Stimulated activated CD8-positive, alpha-beta memory T cell treated with anti-CD3 and anti-CD28 coated beads, Interleukin-7, amount 100 ng/mL, for 24 hours (primary cell): ENCODE results near the gene USB1.
A peak's percentile ranks its signal among the peaks of the same experiment; 100 is the strongest.

Experiments used
- DNase-seq: peaks from one replicate; pipeline ENCODE4 v3.0.0-alpha.2; 2020; ENCODE audit warnings: low read depth

The USB1 gene

GRCh38 chr16:58019866-58020538 is 18.8 kb downstream of the USB1 start:
- DNase-seq = no peak

- DNase-seq = peak; percentile 40
These were observed 19.7 kb downstream of the USB1 start for GRCh38 chr16:58020628-58021521.

- DNase-seq = no peak
These were observed 20.7 kb downstream of the USB1 start for GRCh38 chr16:58021661-58022551.

DNA sequence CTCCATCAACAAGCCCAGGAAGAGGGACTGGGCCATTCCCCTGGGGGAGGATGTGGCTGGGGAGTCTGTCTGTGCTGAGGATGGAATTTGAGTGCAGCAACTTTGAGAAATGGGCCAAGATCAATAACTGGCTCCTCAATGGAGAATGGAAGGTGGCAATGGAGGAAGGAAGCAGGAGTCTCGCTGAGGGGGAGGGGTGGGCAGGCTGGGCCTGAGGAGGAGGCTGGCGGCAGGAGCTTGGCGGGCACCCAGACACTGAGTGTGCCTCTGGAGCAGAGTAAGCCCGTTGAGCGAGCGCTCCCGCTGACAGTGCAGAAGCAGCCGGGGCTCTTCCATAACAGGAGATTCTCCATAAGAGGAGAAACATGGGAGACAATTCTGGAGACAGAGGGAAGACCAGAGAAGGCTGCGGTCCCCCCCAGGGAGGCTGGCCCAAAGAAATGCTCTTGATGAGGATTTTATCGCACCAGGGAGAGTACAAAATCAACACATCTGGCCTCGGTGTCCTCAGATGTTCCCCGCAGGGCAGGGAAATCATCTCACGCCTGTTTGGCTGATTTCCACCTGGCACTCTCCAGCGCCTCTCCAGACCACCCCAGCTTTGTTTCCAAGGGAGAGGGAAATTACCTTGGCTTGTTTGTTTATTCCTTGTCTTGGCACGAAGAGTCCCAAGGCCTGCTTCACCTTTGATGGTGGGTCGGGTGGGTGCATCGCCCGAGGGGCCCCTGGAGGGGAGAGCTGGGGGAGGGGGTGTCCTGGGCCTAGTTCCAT is 21.6 kb downstream of the USB1 start:
- DNase-seq = no peak

GRCh38 chr16:58024486-58025350 is 23.5 kb downstream of the USB1 start:
- DNase-seq = no peak

- DNase-seq = peak; percentile 21
These were observed 24.3 kb downstream of the USB1 start, which contains the start of gene MMP15 for GRCh38 chr16:58025351-58026138. Gene MMP15, plus strand, starts transcription at chr16:58025754. Its CDS starts 597 bp downstream, at chr16:58026351.

DNA sequence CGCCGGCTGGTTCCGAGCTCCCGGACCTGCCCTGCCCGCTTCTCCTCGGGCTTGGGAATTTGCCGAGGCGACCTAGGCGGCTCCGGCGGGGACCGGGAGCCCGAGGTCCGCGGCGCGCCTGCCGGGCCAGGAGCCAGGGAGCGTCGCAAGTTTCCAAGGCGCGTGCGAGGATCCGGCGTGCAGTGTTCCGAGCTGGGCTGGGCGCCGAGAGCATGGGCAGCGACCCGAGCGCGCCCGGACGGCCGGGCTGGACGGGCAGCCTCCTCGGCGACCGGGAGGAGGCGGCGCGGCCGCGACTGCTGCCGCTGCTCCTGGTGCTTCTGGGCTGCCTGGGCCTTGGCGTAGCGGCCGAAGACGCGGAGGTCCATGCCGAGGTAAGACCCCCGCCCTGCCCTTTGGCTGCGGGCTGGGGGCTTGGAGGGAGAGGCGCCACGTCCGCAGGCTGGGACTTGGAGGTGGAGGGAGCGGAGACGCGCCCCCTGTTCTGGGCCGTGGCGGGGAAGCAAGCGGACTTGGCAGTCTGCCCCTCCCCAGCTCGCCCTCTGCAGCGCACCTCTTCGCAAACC is 25.0 kb downstream of the USB1 start:
- no peak for DNase-seq

DNA sequence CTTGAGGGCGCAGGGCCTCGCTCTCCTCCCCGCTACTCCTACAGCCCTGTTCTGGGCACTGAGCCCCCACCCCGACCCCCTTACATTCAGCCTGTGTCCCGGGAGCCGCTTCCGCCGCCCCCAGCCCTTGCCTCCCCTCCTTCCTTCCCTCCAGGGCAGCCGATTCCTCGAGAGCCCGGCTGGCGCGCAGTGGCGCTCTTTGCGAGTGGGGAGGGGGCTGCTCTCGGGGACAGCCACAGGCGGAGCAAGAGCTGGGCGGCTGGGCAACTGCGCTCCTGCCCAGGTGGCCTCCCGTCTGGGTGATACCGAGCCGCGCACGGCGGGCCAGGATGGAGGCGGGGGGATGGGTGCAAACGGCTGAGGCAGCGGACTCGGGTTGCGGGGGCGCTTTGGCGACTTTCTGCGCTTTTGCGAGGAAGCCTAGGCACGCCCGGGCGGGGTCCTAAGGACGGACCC is 25.5 kb downstream of the USB1 start:
- DNase-seq = no peak

GRCh38 chr16:58027161-58027915 is 26.1 kb downstream of the USB1 start:
- no peak for DNase-seq

- no peak for DNase-seq
These were observed 26.8 kb downstream of the USB1 start for GRCh38 chr16:58027916-58028455.

DNA sequence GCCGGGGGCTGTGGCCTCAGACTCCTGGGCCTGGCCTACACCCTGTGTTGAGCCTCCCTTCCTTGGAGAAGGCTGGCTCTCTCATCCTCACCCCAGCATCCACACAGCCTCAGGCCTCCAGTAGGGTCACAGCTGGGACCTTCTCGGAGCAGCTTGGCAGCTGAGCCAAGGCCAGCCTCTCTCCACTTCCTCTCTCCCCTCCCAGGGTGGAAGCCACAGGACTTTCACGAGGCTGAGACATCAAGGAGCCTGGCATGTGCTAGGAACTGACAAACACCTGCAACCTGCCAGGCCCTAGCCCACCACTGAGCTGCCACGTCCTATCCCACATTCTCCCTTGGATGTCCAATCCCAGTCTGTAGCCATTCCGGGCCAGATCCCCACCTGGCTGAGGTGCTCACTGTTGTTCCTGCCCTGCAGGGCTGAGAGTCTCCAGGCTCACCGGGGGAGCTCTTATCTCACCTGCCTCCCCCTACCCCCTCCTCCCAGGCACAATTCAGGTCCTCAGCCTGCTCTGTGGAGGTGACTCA is 27.4 kb downstream of the USB1 start:
- DNase-seq = no peak

DNA sequence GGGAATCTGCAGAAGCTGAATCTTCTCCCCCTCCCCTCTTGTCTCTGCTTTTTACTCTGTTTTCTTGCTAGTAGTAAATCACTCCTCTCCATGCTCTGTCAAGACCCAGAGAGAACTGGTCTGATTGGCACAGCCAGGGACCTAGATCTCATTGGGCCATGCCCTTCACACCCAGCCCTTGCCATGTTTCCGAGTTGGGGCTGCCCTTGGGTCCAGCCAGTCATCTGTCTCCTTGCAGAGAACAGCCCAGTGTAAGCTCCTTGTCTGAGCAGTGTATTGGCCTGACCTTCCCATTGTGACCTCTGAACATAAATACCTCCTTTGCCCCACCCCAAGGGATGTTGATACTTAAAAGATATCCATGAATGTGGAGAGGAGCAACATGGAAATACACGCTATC is 28.2 kb downstream of the USB1 start:
- no peak for DNase-seq

- no peak for DNase-seq
These were observed 29.1 kb downstream of the USB1 start for GRCh38 chr16:58030136-58030840.

DNA sequence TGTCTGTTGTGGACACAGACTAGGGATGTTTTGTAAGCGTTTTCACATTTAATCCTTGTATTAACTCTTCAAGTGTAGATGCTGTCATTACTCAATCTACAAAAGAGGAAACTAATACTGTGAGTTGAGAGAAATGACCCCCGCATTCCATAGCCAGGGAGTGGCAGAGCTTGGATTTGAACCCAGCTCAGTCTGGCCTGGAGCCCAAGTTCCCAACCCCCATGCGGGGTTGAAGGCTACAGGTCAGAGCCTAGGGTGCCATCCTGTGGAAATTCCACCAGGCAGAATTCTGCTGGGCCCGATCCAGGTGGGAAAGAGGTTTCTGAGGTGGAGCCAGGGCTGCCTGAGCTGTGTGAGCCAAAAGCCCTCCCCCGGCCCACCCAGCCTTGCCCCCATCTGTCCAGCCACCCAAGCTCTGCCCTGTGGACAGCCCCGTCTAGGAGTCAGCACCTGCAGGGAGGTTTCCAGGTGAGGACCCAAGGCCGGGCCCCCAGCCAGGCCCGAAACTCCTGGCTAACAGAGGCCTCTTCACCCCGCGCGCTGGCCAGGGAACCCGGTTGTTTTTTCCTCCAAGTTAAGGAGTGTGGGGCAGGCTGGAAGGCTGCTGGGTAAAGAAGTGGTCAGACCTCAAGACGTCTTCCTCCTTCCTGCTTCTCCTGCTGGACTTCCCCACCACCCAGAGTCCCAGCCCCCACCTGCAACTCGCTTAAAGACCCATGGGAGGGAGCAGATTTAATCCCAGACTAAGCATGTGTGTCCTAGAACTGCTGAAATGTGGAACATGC is 30.0 kb downstream of the USB1 start:
- no peak for DNase-seq

DNA sequence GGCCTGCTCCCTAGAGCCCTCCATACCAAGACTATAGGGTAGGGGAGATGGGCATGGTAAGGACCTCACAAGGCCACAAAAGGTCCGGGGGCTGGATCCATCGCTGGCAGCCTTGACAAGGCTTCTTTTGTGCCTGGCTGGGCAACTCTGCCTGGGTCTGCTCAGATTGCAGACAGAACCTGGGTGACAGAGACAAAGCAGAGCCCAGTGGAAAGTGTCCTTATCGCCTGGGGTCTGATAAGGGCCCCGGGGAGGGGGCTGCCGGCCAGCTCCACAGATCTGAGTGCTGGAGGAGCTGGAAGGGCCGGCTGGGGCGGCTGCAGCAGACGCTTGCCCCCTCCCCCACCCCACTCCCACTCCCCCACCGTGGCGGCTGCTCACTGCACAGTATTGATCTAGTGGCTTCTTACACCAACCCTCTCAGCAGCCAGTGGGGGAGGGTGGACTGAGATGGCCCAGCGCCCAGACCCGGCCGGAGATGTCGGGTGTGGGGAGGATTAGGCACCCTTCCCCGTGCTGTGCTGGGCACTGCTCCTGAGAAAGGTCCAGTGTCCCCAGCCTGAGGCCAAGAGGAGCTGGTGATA is 31.6 kb downstream of the USB1 start:
- DNase-seq = no peak

DNA sequence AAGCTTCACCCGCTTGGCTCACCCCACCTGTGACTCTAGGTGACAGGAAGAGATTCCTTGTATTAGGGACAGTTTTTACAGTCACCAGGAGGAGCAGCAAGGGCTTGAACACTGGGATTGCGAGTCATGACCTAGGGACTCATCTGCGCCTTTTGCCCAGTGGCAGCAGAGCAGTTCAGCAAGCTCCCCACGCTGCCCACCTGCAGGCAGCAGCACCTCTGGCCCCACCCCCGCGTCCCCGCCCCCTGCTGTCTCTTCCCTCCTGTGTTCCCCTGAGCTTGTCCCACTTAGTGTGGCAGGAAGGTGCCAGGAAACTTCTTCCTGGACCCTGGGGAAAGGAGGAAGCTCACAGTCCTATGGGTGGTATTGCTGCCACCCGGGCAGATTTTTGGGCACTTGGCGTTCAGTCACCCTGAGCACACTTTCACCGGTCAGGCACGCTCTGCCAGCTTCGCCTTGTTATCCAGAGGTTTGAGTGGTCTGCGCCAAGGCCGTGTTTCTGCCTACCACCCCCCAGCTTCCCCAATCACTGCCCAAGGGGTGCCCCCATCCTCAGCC is 33.0 kb downstream of the USB1 start:
- DNase-seq = no peak
